Measurements from ENCODE around the gene IRF7.

The IRF7 gene

GRCh38 chr11:640021-640706 is 24.4 kb upstream of the IRF7 start:
- no peak for DNase-seq (ENCODE audit: low read depth, low spot score)

- DNase-seq (ENCODE audit: low read depth, low spot score), result no peak
These were observed 23.7 kb upstream of the IRF7 start for GRCh38 chr11:639332-639955.

GRCh38 chr11:638631-639331 is 23.0 kb upstream of the IRF7 start:
- no peak for DNase-seq (ENCODE audit: low read depth, low spot score)

DNA sequence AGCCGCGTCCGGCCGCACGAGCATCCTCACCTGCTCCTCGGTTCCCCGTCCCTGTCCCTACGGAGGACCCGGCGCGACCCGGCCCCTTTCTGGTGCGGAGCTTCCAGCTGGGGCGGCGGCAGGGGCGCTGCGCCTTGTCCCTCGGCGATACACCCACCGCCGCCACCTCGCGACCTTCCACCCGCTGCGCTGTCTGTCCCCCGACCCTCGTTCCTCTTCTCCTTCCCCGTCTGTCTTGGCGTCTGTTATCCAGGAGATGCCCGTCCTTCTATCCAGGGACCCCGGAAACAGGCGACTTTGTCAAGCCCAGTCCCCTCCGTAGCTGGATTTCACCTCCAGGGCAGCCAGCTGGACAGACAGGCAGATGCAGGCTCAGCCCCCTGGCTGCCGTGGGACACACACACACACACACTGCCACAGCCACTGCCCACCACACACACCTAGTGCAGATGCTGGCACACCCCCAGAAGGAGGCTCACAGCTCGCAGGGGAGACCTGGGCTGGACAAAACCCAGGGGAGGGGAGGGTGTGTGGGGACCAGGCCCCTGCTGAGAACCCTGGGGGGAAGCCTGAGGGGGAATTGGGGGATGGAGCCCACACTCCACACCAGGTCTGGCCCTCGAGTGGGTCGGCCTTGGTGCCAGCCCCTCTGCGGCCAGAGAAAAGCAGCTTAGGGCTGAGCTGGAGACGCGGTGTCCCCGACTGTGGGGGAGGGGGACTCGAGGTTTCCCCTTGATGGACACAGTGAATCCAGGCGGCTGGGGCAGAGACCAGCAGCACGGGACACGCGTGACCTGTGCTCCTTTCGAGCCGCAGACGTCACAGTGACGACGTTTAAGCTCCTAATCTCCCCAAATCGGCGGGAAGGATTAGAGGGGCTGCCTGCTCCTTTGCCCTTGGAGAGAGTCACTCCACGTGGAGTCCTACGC is 22.1 kb upstream of the IRF7 start:
- DNase-seq (ENCODE audit: low read depth, low spot score), result no peak

DNA sequence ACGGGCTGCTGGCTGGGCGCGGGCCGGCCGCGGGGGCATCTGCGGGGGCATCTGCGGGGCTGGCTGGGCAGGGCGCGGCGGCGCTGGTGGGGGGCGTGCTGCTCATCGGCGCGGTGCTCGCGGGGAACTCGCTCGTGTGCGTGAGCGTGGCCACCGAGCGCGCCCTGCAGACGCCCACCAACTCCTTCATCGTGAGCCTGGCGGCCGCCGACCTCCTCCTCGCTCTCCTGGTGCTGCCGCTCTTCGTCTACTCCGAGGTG is 21.5 kb upstream of the IRF7 start:
- no peak for DNase-seq (ENCODE audit: low read depth, low spot score)

GRCh38 chr11:636511-637332 is 21.0 kb upstream of the IRF7 start, which contains the start of gene DRD4:
Gene DRD4, plus strand, starts transcription at chr11:637269. Its CDS starts 36 bp downstream, at chr11:637305.
- no peak for DNase-seq (ENCODE audit: low read depth, low spot score)

GRCh38 chr11:635945-636510 is 20.3 kb upstream of the IRF7 start:
- no peak for DNase-seq (ENCODE audit: low read depth, low spot score)

- DNase-seq (ENCODE audit: low read depth, low spot score), result no peak
These were observed 15.1 kb upstream of the IRF7 start for GRCh38 chr11:630871-631270.

DNA sequence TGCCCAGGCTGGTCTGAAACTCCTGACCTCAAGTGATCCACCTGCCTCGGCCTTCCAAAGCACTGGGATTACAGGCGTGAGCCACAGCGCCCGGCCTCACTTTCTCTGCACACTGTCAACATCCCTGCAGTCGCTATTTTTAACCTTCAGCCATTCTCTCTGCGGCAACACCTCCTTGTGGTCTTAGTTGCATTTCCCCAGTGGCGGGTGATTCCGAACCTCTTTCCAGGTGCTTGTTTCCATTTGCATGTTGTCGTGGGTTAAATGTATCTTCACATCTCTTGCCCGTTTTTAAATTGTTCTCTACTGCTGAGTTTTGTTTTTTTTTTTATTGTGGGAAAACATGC is 13.5 kb upstream of the IRF7 start:
- no peak for DNase-seq (ENCODE audit: low read depth, low spot score)

DNA sequence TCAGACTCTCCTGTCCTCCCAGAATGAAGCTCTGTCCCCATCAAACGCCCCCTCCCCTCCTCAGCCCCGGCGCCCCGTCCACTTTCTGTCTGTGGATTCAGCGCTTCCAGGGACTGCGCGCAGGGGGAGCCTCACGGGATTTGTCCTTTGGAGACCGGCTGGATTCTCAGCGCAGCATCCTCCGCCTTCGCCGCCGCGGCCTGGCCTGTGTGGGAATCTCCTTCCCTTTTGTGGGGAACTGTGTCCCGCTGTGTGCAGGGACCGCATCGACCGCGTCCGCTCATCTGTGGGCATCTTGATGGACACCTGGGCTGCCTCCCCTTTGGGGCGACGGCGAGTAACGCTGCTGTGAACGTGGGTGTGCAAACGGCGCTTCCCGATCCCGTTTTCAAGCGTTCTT is 12.3 kb upstream of the IRF7 start:
- no peak for DNase-seq (ENCODE audit: low read depth, low spot score)

DNA sequence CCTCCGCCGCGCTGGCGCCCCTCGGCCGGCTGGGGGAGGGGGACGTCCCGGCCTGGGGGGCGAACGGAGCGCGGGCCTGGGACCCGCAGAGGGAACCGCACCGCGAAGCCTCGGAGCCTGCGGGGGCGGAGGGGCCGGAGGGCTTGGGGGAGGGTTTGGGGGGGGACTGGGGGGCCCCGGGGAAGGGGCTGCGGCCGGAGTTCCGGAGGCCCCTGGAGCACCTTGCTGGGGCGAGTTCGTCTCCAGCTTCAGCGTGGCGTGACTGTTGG is 11.5 kb upstream of the IRF7 start:
- no peak for DNase-seq (ENCODE audit: low read depth, low spot score)

DNA sequence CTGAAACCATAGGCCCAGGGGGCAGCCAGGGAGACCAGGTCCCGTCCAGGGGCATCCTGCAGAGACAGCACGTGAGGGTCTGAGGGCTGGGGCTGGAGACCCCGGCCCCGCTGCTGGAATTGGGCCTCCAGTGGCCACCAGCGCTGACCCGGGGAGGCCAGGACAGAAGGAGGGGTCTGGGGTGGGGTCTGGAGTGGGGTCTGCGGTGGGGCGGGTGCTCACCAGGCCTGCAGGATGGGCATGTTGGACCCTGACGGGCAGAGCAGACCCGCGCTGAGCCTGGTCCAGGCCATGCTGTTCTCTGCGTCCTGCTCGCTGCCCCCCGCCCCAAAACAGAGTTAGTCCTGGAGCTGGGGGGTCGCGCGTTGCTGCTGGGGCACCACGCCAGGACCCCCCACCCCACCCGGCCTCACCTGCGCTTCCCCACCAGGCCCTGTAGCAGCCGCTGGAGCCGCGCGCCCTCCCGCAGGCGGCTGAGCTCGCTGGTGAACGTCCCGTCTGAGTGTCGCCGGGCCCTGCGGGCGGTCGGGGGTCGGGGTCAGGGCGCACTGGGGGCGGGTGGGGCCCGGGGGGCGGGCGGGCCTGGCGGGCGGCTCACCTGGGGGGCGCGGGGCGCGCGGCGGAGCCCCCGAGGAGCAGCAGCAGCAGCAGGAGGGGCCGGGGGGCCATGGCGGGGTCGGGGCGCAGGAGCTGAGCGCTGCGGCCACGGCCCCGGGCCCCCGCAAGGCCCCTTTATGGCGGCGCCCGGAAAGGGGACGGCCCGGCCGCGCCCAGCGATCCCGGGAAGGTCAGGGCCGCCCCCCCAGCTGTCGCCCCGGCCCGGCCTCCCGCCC is 10.9 kb upstream of the IRF7 start, which contains the start of gene SCT:
Gene SCT, minus strand, starts transcription at position 707 of the 833 bp plus-strand sequence. Its CDS starts 38 bp downstream, at position 669.
- DNase-seq (ENCODE audit: low read depth, low spot score), result no peak

DNA sequence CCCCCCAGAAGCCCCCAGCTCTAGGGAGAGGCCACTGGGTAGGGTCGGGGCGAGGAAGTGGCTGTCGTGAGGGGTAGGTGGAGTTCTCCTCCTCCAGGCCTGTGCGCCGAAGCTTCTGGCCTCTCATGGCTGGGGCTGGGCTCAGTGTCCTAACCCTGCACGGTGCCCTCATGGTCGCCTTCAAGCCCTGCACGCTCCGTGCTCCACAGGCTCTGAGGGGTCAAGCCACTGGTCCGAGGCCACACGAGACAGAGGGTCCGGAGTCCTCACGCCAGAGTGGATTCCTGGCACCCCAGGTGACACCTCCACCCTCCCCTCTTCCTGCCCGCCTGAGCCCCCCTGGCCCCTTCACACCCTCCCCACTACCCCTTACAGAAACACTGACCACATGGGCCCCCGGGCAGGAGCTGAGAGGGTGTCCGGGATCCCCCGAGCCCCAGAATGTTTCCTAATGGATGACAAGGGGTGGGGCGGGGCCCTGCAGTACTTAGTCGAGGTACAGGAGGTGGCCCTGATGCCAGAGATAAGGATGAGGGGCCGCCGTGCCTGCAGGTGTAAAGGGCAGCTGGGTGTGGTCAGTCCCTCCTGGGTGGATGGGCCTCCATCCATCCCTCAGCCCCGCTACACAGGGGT is 10.0 kb upstream of the IRF7 start:
- DNase-seq (ENCODE audit: low read depth, low spot score), result no peak

DNA sequence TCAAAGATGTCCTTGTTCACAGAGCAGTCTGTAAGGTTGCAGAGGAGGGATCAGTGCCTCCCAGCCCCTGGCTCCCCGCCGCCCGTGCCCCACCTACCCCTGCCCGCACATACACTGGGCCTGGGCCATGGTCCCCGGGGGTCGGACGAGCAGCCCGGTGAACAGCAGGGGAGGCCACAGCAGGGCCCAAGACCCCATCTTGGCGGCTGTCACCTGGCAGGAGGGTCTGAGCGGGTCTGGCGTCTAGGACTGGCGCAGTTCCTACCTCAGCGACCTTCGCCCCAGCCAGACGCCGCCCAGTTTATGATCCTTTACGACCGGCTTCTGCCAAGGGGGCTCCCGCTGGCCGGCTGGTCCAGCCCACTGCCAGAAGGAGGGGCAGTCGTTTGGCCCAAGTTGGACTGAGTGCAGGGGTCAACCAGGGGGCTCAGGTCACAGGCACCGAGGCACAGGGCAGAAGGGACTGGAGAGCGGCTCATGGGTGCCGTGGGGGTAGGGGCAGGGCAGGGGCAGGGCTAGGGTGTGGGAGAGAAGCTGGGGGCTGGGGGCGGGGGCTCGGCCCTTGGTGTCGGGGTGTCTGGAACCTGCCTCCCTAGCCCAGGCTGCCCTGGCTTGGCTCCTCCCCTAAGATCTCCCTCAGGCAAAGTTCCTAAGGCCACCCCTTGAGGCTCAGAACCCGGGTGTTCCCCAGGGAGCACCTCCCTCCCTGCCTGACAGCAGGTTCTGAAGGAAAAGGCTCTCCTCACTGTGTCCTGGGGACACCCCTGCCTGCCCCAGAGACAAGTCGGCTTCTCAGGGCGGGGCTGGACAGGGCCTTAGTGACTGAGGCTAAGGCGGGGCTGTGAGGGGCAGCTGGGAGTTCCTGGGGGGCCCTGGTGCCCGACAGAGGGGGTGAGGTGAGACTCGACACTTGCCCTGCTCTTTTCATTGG is 9.2 kb upstream of the IRF7 start, which contains the start of gene CDHR5:
Gene CDHR5, minus strand, starts transcription at position 251 of the 931 bp plus-strand sequence. Its CDS starts 53 bp downstream, at position 198.
- DNase-seq (ENCODE audit: low read depth, low spot score), result no peak

GRCh38 chr11:623999-624704 is 8.4 kb upstream of the IRF7 start:
- DNase-seq (ENCODE audit: low read depth, low spot score), result no peak

DNA sequence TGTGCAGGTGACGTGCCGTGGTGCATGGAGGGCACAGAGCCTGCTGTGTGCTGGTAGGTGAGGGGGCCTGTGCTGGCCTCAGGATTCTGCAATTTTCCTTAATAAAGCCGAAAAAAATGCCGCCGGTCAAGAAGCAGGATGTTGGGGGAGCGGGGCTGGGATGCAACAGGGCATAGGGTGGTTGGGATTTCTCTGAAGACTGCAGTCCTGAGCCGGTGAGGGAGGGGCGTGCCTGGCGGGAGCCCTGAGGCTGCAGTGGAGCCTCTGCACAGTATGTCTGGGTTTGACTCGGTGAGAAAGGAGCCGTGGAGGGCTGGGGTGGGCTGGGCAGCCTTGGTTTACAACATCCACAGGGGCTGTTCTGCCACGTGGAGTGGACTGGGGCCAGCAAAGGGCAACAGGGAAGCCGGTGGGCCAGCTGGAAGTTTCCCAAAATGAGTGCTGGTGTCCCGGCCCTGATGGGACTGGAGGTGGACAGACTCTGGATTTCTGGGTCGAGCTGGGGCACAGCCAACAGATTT is 7.7 kb upstream of the IRF7 start:
- DNase-seq (ENCODE audit: low read depth, low spot score), result no peak

GRCh38 chr11:621838-622237 is 6.1 kb upstream of the IRF7 start:
- no peak for DNase-seq (ENCODE audit: low read depth, low spot score)
